ENCODE measurements around the gene RABEP2.
"Not testable (repeated sequence)": the region's sequence is repeated elsewhere in the genome, so short reads cannot be mapped to it uniquely, and the experiment has no call there.

Gene RABEP2

DNA sequence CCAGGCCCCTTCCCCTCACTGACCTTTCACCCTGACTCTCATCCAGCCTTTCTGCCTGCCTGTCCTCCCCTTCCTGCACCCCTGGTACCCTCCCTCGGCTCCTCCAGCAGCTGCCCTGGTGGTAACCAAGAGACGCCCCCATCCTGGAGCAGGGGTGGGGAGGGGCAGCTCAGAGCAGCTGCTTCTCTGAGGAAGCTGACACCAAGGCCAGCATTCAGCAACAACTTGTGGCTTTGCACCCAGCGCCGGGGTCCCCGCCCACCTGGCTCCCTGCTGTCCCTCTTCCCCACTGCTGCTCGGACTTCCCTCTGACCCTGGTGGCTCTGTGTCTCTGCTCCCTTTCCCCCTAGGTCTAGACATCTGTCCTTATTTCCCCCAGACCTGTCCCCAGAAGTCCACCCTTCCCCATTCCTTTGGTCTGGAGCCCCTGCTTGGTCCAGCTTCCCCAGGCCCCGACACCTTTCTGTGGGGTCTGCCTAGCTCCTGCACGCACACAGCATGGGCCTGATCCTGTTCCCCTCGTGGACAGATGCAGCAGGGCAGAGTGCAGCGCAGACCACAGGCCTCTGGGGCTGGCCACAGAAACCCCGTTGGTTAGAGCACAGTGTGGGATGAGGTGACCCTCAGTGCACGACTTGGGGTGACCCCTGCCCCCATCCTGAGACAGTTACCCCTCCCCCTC lies 47.9 kb downstream of the RABEP2 start:
- FAIRE-seq, result no peak

DNA sequence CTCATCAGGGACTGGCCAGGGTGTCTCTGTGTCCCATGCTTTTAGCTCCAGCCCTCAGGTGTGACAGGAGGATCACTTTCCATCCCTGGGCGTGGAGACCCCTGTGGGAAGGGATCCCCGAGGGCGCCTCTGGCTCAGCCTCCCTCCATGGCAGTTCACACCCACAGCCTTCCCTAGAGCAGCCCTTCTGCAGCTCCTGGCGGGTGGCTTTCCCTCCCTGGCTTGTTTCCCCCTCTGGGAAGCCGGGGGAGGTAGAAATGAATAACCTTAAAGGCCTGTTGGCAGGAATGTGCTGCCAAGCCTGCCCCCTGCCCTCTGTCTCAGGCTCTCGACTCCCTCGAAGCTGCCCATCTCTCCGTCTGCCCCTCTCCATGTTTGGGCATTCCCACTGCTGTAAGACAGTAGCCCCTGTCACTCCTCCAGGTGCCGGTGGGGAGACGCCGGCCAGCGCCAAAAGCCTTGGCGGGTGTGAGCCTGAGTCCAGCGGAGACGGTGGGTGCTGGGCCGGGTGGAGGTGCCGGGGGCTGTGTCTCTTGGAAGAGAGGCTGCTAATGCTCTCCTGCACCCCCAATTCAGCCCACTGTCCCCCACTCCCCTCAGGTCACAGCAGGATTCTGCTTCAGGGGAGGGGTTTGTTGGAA lies 48.9 kb downstream of the RABEP2 start:
- FAIRE-seq, result no peak

DNA sequence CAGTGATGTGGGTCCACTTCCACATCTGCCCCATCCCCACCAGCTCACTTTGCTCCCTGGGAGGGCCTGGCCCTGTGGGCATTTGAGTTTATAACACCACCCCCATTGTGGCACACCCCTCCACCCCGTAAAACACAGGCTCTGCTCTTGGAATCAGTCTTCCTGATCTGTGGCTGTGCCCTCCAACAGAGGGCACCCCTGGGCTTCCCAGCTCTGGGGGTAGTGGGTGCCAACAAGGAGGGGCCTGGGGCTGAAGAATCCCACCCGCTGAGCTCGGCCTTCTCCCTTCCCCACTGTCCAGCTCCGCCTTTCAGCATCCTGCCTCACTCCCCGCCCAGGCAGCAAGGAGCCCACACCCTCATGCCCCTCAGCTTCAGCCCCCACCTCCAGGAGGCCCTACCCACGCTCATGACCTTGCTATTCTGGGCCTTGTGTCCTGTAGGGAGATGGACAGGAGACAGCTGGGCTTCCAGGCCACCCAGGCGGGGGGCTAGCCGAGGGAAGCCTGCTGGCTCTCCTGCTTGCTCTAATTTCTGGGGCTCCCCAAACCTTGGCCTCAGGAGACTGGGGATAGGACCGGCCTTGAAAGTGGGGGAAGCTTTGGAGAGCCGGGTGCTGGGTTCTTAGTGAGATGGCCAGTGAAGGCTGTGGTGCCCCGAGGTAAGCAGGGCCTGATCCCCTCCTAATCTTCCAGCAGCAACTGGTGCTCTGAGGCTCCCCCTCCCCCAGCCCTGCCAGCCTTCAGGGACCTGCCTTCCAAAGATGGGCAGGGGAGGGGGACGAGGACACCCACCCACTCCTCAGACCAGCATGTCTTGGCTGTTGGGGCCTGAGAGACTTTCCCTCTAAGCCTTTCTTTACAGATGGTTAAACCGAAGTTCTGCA lies 49.7 kb downstream of the RABEP2 start:
- FAIRE-seq, result no peak

DNA sequence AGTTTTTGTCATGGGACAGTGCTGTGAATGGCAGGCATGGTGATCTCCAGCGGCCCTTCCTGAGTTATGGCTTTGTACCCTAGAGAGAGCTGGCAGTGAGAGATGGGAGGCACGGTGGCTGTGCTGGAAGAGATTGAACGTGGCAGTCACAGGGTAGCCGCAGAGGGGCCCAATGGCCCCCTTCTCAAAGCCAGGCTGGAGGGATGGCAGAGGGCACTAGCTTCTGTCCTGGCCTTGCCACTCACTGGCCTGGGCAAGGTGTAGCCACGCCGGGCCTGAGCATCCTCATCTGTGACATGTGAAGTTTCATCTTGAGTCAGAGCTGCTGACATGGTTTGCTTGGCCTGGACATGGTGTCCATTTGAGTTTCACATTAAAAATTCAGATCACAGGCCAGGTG lies 50.6 kb downstream of the RABEP2 start:
- no peak for FAIRE-seq

DNA sequence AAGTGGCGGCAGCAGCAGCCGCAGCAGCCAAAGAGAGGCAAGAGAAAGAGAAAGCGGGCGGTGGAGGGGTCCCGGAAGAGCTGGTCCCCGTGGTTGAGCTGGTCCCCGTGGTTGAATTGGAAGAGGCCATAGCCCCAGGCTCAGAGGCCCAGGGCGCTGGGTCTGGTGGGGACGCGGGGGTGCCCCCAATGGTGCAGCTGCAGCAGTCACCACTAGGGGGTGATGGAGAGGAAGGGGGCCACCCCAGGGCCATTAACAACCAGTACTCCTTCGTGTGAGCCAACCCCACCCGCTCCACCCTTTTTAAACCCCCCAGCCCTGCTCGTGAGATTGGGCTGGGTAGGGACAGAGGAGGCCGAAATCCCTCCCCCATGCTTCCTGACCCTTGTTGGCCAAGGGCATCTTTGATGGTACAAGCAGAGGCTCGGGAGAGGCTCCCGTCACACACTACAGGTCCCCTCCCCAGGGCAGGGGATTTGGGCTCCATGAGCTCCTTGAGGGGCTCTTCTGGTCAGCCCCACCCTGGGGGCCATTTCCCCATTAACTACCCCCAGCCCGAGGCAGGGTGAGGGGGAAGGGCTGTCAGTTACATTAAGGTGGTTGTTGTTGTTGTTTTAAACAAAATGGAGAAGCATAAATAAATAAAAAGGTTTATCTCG lies 51.4 kb downstream of the RABEP2 start:
- FAIRE-seq, result no peak

DNA sequence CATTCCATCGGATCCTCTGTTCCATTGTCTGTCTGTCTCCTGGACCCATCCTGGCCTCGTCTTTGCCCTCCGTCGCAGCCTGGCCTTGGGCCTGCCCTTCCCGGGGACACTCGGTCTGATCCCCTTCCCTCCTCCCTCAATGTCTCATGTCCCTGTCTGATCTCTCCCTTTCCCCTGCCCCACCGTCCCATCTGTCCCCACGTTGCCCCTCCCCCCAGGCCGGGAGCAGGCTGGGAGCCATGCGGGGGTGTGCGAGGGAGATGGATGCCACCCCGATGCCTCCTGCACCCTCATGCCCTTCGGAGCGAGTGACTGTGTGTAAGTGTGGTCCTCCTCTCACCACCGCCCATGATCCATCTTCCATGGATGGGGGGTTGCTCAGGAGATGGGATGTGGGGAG lies 52.1 kb downstream of the RABEP2 start:
- no peak for FAIRE-seq

DNA sequence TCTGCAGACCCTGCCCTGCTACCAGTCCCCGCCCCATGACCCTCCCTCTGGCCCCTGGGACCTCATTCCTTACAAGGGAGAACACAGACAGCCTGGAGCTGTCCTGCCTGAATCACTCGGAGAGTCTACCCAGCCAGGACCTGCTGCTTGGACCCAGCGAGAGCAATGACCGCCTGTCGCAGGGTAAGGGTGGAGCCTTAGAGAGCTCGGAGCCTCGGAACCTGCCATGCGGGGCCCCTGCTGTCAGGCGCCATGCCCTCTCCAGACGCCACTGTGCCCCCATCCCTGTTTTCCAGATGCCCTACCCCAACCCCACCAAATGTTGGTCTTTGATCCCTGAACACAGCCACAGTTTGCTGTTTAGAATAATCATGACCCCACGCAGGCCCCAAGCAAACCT lies 55.8 kb downstream of the RABEP2 start:
- FAIRE-seq, result no peak

DNA sequence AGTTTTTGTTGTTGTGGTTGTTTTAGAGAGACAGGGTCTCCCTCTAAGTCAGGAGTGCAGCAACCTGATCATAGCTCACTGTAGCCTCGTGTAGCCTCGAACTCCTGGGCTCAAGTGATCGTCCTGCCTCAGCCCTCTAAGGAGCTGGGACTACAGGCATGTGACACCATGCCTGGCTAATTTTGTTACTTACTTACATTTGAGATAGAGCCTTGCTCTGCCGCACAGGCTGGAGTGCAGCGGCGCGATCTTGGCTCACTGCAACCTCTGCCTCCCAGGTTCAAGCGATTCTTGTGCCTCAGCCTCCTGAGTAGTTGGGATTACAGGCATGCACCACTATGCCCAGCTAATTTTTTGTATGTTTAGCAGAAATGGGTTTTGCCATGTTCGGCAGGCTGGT lies 57.4 kb downstream of the RABEP2 start:
- FAIRE-seq, result not testable (repeated sequence)

DNA sequence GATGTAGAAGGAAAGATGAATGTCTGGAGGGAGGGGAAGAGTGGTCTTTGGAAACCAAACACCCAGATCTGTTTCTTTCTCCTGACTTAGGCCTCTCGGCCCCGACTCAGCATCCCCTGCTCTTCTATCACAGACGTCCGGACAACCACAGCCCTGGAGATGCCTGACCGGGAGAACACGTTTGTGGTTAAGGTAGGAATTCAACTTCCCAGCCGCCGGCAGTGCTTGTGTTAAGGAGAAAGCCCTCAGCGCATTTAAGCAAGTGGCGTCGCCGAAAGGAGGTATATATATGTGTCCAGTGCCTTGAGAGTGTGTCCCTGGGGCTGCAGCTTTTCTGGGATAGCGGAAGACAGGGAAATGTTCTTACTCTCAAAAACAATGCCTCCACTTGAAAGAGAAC lies 57.8 kb downstream of the RABEP2 start:
- no peak for FAIRE-seq

DNA sequence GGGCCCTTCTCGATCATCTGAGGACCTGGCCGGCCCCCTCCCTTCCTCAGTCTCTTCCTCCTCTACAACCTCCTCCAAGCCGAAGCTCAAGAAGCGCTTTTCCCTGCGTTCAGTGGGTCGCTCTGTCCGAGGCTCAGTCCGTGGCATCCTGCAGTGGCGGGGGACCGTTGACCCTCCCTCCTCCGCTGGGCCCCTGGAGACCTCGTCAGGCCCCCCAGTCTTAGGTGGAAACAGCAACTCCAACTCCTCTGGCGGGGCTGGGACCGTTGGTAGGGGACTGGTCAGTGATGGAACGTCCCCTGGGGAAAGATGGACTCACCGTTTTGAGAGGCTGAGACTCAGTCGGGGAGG lies 58.6 kb downstream of the RABEP2 start:
- FAIRE-seq, result no peak

DNA sequence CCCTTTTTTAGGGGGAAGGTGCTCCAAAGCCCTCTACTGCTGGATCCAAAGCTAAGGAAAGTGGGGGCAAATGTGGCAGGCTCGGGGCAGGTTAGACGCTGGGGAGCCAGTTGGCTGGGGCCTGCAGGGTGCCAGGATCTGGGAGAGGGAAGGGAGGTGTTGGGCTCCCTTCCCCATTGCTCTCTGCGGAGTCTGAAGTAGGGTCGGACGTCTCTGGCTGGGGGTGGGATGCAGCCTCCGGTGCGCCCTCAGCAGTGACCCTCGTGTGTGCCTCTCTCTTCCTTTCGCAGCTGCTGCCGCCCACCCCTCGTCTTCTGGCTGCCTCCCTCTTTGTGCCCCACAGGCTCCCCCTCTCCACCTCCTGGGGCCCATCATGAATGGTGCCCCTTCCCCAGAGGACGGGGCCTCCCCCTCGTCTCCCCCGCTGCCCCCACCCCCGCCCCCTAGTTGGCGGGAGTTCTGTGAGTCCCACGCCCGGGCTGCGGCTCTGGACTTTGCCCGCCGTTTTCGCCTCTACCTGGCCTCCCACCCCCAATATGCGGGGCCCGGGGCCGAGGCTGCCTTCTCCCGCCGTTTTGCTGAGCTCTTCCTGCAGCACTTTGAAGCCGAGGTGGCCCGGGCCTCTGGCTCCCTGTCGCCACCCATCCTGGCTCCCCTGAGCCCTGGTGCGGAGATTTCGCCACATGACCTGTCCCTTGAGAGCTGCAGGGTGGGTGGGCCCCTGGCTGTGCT lies 59.1 kb downstream of the RABEP2 start:
- no peak for FAIRE-seq

DNA sequence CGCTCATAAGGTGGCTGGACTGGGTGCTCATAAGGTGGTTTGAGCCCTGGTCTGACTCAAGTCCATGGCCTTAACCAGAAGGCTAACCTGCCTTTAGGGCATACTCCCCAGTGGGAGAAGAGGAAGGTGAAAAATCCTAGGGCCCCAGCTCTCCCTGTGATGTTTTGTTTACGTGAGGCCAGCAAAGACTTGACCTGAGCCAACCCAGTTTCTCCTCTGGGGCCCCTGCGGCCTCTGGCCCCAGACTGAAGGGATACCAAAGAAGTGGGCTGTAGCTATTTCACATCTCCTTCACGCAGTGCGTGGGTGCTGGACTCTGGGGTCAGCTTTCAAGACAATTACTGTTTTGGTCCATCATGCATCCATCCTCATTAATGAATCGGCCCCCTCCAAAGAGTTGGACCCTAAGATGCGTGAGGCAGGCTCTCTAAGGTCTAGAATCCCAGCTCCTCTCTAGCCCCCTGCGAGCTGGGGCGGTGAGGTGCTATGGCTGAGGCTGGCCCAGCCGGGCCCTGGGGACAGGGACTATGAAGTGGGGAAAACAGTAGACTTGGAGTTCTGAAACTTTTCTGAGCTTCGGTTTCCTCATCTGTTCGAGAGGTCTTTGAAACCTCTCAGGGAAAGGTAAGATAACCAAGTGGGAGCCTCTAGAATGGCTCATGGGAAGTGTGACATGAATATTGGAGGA lies 59.9 kb downstream of the RABEP2 start:
- no peak for FAIRE-seq

DNA sequence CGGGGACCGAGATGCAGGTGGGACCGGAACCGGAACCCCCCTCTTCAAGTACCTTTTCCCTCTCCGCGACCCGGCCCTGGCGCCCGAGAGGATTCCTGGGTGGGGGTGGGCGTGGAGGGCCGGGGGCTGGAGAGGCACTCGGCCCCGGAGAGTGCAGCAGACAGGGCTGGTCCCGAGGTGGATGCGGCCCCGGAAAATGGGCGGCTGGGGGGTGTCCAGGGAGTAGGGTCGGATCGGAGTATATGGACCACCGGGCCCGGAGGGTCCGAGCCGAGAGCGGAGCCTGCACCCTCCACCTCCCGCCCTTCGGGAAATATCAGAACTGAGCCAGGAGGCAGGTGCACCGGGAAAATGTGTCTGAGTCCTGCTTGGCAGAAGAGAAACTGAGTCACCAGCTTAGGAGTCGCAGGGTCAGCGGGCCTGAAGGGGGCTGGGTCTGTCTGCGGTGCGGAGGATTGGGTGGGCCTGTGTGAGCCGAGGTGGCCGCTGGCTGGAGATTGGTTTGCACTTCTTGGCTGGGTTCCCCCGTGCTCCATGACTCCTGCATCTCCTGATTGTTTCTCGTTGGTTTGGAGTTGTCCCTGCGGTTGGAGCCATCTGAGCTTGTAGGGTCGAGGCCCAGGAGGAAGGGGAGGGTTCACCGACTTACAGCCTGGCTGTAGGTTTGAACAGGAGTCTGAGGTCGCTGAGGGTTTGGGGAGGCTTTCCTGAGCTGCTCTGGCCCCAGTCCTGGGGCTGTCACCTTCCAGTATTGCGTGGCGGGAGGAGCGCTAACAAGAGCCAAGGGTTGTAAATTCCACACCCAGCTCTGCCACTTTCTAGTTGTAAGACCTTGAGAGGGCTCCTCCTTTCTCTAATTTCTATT lies 60.9 kb downstream of the RABEP2 start:
- no peak for FAIRE-seq

DNA sequence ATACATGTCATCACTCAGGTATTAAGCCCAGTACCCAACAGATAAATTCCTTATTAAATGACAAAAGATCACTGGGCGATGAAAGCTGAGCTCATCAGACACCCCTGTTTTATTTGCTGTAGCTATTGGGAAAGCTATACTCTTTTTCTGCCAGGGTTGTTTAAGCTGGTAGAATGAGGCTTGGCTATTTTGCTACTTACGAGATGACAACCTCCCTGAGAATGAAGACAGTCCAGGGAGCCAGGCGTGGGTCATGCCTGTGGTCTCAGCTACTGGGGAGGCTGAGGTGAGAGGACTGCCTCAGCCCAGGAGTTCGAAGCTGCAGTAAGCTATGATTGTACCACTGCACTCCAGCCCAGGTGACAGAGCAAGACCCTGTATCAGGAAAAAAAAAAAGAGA lies 65.7 kb downstream of the RABEP2 start:
- no peak for FAIRE-seq

DNA sequence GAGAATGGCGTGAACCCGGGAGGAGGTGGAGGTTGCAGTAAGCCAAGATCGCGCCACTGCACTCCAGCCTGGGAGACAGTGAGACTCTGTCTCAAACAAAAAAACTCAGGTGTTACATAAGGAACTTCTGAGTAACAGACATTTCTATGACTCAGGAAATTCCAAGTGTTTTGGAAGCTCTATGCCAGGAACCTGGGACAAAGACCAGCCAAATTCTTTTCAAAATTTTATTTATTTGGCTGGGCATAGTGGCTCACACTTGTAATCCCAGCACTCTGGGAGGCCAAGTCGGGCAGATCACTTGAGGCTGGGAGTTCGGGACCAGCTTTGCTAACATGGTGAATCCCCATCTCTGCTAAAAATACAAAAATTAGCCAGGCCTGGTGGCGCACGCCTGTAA lies 66.6 kb downstream of the RABEP2 start:
- no peak for FAIRE-seq
